HG03571 (cell line): Measurements from ENCODE around the gene ATP6AP2.
"Not testable (repeated sequence)": the region's sequence is repeated elsewhere in the genome, so short reads cannot be mapped to it uniquely, and the experiment has no call there.

Experiments
- ATAC-seq: cut with Tn5 transposase; IDR thresholded peaks from one replicate; pipeline ENCODE4 v1.9.1; 2021; ENCODE audit not compliant: unreplicated experiment

The ATP6AP2 gene

DNA sequence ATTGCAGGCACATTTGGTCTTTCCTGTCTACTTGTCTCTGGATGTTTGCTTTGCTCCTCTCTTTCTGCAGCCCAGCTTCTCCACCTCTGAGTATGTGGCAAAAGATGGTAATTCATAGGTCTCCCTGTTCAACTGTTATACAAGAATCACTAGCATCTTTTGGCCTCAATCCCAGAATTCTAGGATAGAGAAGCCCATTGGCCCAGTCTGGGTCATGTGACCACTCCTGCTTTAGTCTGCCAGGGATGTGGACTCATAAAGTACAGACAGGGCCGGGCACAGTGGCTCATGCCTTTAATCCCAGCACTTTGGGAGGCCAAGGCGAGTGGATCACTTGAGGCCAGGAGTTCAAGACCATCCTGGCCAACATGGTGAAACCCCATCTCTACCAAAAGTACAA is 5.4 kb upstream of the ATP6AP2 start:
- not testable (repeated sequence) for ATAC-seq

DNA sequence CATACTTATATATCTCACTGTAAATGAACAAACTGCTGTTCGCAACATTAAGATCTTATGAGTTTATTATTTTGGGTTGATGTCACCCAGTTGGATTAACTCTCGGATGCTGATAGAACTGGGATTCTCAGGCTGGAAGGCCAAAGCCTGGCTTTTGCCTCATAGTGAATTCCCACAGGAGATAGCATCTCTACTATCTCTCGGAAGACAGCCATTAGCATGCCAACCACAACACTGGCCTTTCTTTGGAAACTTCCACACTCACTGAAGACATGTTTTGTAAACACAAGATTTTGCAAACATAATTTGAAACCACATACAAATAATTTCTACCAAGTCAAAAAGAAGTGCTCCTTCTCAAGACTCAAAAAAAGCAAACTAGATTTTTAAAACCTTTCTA is 4.5 kb upstream of the ATP6AP2 start:
- ATAC-seq: no peak

DNA sequence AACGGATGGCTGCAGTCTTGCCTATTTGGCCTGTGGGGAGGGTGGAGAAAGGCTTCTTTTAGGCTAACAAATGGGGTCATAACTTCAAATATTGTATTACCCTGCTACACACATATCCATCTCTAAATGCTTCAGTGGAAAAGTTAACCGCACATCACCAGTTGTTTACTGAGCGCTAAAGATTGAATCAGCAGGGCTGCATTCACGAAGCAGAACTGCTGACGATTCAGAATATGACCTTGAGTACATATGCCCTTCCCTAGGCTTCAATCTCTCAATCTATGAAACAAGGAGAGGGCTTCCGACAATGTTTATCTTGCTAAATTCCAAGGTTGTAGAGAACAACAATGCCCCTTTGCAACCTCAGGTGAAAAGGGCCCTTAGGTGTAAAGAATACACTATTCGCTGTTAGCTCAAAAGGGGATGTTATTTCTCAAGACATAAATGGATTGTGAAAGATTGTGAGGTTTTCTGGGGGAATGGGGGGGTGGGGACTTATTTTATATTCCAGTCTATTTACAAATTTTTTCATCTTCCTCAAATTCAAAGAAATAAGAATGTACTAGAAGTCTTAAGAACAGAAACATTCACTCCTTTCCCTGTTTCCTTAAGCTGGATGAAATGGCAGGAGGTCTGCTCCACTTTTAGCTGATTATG is 2.6 kb upstream of the ATP6AP2 start:
- ATAC-seq: no peak

GRCh38 chrX:40579141-40579540 is 1.6 kb upstream of the ATP6AP2 start:
- ATAC-seq: no peak

GRCh38 chrX:40579900-40580536 is 752 bp upstream of the ATP6AP2 start:
- ATAC-seq: no peak

GRCh38 chrX:40581336-40581920 is 658 bp downstream of the ATP6AP2 start:
- no peak for ATAC-seq

DNA sequence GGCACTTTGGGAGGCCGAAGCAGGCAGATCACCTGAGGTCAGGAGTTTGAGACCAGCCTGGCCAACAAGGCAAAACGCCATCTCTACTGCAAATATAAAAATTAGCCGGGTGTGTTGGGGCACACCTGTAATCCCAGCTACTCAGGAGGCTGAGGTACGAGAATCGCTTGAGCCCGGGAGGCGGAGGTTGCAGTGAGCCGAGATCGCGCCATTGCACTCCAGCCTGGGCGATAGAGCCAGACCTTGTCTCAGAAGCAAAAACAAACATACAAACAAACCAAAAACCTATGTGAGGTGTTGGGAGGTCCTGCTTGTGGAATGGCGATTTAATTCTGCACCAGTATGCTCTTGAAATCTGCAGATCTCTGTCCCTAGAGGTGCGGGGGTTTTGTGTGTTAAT is 1.4 kb downstream of the ATP6AP2 start:
- not testable (repeated sequence) for ATAC-seq

GRCh38 chrX:40582811-40583210 is 2.0 kb downstream of the ATP6AP2 start:
- ATAC-seq: no peak

DNA sequence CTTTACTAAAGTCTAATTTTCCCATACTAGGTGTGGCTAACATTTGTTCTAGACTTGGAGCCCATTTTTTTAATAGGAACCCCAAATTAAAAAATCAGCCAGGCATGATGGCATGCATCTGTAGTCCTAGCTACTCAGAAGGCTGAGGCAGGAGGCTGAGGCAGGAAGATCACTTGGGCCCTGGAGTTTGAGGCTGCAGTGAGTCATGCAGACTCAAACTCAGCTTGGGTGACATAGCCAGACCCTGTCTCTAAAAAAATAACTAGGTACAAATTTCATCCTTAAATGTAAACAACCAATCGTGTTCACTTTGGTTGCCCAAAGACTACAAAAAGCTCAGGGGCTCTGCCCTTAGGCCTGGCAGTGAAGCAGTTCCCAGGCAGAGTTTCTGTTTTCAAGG is 6.9 kb downstream of the ATP6AP2 start:
- ATAC-seq: not testable (repeated sequence)

DNA sequence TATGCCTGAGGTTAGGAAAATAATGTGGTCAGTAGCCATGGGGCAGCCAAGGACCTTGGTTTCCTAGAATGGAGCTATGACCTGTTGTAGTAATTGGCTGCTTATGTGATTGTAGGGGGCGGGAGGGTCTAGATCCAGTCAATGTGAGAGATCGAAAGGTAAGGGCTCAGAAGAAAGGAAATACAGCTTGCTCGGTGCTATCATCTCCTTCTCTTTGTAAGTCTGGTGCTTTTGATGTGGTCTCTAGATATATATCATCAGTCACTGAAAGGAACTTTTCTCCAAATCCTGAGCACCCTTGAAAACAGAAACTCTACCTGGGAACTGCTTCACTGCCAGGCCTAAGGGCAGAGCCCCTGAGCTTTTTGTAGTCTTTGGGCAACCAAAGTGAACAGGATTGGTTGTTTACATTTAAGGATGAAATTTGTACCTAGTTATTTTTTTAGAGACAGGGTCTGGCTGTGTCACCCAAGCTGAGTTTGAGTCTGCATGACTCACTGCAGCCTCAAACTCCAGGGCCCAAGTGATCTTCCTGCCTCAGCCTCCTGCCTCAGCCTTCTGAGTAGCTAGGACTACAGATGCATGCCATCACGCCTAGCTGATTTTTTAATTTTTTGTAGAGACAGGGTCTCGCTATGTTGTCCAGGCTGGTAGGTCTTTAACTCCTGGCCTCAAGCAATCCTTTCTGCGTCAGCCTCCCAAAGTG is 9.0 kb downstream of the ATP6AP2 start:
- ATAC-seq: not testable (repeated sequence)

DNA sequence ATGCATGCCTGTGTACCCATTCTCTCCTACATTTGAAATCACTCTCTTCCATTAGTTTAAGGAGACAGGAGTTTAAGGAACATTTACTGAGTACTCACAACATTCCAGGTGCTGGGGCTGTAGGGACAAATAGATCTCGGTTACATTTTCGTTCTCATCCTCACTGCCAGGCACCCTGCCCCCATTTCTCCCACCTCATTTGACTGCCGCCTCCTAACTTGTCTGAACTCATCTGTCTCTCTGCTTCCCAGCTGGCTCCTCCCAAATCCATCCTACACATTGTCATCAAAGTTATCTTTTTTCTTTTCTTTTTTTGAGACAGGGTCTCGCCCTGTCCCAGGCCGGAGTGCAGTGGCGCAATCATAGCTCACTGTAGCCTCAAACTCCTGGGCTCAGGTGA is 22.7 kb downstream of the ATP6AP2 start:
- ATAC-seq: no peak

- ATAC-seq: no peak
Observed at GRCh38 chrX:40607381-40607780, 26.6 kb downstream of the ATP6AP2 start.

DNA sequence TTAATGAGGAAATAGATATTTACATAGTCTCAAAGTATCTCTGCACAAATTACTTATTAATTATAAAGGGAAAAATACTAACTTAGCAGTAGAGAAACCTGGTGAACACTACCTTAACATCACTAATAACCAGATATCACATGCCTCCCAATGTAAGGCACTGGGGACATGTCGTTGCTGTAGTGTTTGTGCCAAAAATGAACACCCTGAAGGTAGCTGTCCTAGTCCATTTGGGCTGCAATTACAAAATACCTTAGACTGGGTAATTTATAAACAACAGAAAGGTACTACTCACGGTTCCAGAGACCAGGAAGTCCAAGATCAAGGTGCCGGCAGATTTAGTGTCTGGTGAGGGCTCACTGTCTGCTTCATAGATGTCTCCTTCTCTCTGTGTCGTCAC is 31.7 kb downstream of the ATP6AP2 start:
- ATAC-seq: no peak

- ATAC-seq: no peak
Observed at GRCh38 chrX:40615976-40616375, 35.2 kb downstream of the ATP6AP2 start.

- no peak for ATAC-seq
Observed at GRCh38 chrX:40617566-40617965, 36.8 kb downstream of the ATP6AP2 start.

DNA sequence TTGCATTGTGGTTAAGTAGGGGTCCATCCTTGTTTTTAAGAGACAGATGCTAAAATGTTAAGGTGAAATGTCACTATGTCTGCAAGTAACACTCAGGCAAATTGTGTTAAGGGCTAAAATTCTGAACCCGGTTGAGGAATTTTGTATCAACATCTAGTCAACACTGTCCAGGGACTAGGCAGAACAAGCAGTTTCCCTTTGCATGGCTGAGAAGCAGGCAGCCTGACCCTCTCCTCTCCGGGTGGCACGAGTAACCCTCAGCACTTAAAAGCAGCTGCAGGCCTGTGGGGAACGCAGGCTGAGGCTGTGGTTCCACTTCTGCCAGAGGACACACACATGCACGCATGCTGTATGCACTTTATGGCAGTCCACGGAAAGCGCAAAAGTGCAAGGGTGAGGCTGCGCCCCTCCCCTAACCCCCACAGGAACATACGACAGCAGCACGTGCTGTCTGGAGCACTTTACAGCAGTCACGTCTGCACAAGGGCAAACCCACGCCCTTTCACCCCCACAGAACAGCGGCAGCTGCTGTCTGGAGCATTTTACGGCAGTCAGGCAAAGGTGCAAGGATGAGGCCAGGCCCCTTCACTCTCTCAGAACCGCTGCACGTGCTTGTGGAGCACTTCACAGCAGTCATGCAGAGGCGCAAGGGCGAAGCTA is 41.8 kb downstream of the ATP6AP2 start:
- no peak for ATAC-seq

DNA sequence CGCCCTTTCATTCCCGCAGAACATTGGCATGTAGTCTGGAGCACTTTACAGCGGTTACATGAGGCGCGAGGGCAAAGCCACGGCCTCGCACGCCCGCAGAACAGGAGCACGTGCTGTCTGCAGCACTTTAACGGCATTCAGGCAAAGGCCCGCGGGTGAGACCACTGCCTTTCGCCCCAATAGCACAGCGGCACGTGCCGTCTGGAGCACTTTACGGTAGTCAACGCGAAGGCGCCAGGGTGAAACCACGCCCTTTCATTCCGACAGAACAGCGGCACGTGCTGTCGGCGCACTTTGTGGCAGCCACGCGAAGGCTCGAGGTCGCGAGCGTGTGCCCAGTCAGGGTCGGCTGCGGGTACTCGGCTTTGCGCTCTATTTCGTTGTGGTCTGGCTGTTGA is 42.4 kb downstream of the ATP6AP2 start, which contains the start of gene MPC1L:
Gene MPC1L, plus strand, starts transcription at position 290 of the 398 bp plus-strand sequence. CDS start 138 bp downstream, outside the sequence.
- no peak for ATAC-seq

GRCh38 chrX:40623665-40624064 is 42.9 kb downstream of the ATP6AP2 start:
- ATAC-seq: no peak

DNA sequence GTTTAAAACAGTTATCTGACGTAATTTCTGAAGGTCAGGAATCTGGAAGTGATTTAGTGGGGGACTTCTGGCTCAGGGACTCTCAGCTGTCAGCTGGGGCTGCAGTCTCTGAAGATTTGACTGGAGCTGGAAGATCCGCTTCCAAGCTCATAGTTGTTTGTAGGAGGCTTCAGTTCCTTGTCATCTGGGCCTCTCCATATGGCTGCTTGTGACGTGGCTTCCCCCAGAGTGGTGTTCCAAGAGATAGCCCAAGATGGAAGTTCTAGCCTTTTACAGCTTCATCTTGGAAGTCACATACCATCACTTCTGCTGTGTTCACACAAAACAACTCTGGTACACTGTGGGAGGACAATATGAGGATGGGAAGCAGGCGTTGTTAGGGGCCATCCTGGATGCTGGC is 44.5 kb downstream of the ATP6AP2 start:
- no peak for ATAC-seq

DNA sequence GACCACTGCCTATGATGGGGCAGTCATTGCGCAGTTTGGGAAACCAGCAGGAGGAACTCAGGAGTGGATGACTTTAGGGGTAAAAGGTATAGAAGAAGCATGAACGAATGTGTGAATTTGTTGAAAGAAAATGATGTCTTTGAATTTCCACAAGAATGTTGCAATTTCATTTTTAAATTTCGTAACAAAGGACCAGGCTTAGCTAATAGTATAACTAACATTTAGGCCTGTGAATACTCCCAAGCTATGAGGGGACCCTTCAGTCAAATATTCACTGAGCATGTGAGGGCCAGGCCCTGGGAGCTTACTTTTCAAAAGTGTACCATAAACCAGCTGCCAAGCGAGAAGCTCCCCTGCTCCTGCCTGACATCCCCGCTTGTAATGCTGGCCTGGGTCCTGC is 47.7 kb downstream of the ATP6AP2 start:
- no peak for ATAC-seq

DNA sequence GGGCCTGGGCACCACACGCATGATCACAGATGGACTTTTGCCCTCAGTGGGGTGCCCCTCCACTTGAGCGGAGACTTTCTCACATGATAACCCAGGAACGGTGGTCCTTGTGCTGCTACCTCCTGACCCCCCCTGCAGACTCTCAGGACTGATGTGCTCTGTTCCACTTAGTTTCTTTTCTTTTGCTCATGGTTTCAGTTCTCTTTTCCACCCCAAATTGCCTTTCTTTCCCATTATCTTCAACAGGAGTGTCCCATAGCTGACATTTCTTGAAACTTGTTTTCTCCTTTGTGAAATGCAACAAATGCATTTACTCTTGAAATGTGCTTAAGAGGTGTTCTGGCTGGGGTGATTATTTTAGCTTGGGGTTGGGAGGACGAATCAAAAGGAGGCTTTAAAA is 51.4 kb downstream of the ATP6AP2 start:
- no peak for ATAC-seq
